Choroid plexus epithelial cell (primary cell): ENCODE measurements around the gene MOB3B.
"Not testable (repeated sequence)": the region's sequence is repeated elsewhere in the genome, so short reads cannot be mapped to it uniquely, and the experiment has no call there.

Experiments
- DNase-seq: peaks from one replicate; pipeline ENCODE4 v3.0.0-alpha.2; 2010; ENCODE audit warnings: low read depth
- H3K4me3 ChIP-seq: 2 replicates; pipeline ENCODE4 v1.5.1; 2011; ENCODE audit warnings: low read depth, mild to moderate bottlenecking, control low read depth, low read length, moderate library complexity
- TF ChIP-seq, protein P1 (sequence below): conservative IDR thresholded peaks from 2 replicates; pipeline ENCODE4 v1.5.1; 2011; ENCODE audit warnings: low read depth, mild to moderate bottlenecking, control low read depth, inconsistent platforms, low read length, moderate library complexity

The MOB3B gene

DNA sequence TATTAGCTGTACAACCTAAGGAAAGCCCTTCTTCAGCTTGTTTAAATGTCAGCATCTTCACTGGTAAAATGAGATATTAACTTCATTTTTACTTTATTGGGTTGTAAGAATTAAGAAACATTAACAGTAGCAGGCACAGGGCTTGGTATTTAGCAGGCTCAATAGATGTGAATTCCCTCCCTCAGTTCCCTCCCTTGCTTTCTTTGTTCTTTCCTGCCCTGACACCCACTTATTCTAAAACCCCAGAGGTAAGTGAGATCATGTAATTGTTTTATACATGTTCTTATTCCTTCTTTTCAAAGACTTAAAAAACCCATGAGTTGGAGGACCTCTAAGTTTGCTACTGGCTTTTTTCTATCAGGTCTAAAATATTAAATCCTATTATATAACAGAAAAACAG is 78.9 kb downstream of the MOB3B start:
- TF ChIP-seq, protein P1, sequence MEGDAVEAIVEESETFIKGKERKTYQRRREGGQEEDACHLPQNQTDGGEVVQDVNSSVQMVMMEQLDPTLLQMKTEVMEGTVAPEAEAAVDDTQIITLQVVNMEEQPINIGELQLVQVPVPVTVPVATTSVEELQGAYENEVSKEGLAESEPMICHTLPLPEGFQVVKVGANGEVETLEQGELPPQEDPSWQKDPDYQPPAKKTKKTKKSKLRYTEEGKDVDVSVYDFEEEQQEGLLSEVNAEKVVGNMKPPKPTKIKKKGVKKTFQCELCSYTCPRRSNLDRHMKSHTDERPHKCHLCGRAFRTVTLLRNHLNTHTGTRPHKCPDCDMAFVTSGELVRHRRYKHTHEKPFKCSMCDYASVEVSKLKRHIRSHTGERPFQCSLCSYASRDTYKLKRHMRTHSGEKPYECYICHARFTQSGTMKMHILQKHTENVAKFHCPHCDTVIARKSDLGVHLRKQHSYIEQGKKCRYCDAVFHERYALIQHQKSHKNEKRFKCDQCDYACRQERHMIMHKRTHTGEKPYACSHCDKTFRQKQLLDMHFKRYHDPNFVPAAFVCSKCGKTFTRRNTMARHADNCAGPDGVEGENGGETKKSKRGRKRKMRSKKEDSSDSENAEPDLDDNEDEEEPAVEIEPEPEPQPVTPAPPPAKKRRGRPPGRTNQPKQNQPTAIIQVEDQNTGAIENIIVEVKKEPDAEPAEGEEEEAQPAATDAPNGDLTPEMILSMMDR, result no peak
- DNase-seq, result no peak
- H3K4me3 ChIP-seq, result no peak overlapping the region

DNA sequence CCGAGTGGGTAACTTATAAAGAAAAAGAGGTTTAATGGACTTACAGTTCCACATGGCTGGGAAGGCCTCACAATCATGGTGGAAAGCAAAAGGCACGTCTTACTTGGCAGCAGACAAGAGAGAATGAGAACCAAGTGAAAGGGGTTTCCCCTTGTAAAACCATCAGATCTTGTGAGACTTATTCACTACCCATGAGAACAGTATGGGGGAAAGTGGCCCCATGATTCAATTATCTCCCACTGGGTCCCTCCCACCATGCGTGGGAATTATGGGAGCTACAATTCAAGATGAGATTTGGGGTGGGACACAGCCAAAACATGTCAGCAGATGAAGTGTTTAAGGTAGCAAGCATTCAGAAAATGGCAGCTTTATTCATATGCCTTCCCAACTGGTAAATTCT is 81.3 kb downstream of the MOB3B start:
- DNase-seq, H3K4me3 ChIP-seq: not testable (repeated sequence)

DNA sequence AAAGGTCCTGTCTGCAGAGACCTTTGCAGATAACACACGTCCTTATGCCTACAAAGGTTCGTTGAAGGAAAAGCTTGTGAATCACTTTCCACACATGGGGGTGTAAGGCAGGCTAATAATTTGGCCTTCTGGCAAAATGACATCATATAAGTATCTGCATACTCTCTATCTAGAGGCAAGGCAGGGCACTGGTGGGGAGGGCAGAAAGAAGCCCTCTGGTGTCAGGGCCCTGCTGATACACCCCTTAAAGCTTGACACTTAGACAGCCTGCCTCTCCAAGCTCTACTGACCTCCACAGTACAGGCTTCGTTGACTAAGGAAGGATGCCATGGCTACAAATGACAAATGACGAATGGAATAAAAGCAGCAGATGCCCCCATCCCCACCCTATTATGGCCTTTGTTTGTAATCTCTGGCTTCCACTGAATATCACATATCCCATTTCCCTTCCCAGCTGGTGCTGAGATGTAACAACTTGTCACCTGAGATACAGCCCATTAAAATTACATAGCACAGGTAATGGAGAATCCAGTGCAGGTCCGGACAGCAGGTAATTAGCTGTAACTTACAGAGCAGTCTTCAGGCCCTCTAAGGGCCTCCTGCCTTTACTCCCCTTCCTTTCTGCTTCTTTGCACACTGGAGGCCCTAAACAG is 82.5 kb downstream of the MOB3B start:
- no peak overlapping the region for H3K4me3 ChIP-seq
- no peak for DNase-seq
- TF ChIP-seq, protein P1, result no peak

DNA sequence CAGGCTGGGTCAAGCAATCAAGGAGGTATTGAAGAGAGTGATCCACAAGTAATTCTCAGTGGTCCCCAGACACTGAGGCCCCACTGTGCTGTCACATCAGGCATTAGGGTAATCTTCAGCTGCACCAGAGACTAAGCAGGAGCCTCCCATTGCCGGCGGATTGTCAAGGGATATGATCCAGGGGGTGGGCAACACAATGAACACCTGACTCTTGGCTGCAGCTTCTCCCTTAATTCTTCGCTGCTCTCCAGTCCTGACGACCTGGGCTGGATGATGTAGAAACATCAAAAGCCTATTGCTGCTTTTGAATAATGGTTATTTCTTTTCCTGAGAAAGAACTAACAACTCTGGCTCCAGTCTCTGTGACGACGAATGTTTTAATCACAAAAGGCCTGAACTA is 83.9 kb downstream of the MOB3B start:
- DNase-seq, result no peak
- H3K4me3 ChIP-seq, result no peak overlapping the region
- TF ChIP-seq, protein P1, result no peak

DNA sequence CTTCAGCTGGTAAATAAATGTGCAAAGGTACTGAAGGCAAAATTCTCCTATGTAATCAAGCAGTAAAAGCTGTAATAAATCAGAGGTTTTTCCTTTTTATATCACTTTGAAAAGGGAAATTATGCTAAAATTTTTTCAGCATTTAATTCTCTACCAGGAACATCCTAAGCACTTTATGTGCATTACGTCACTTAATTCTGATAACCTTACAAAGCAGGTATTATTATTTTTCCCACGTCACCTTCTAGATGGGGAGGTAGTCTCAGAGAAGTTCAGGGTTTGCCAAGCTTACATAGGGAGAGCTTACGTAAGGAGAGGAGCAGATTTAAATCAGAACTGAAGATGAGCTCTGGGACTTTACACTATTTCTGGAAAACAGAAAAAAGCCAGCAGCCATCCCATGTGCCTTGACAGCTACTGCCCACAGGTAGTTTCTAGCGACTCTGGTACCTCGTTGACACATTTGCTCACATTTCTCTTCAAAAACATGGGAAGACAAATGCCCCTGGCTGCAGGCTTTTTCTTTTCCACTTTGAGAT is 84.5 kb downstream of the MOB3B start:
- TF ChIP-seq, protein P1, result no peak
- no peak for DNase-seq
- H3K4me3 ChIP-seq, result no peak overlapping the region

DNA sequence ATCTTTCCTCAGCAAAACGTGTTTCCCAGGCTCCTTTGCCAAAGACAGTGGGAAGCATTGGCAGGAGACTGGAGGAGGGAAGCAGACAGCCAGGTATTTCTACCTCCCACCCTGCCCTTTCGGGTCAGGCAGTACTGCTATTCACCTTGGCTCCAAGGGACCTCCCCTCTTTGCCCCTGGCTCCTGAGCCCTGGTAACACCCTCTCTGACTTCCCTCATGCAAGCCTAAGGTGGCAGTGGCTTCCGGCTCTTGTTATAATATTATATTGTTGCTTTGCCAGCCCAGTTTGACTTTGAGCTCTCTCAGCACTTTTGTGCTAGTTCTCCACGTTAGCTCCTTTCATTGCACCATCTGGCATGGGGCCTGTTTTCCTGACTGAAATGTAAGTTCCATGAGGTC is 87.2 kb downstream of the MOB3B start:
- no peak overlapping the region for H3K4me3 ChIP-seq
- TF ChIP-seq, protein P1, result no peak
- DNase-seq, result no peak

DNA sequence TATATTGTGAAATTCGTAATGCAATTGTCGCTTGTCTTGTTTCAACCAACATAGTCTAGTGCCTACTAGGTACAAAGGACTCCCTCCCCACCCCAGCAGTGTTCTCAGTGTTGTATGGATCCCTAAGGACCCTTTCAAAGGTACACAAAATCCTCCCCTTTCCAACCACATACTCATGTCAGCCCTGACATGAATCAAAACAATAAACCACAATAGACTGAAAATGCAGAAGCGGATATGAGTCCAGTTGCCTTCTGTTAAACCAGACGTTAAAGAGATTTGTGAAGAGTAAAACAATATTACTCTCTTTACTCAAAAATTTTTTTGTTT is 87.9 kb downstream of the MOB3B start:
- TF ChIP-seq, protein P1, result no peak
- no peak for DNase-seq
- H3K4me3 ChIP-seq, result no peak overlapping the region
